Gastroesophageal sphincter (tissue), 4 donors: ENCODE measurements around the gene IQCF2. TPM values are rescaled to one million over a fixed set of nuclear protein-coding genes. Genes with fewer than 3 reads are reported as not detected.

Source experiments
- ATAC-seq: fragments of 150-250 bp; one replicate; pipeline ENCODE4 v1.9.1; 2016; ENCODE audit warnings: mild to moderate bottlenecking, moderate library complexity
- H3K27ac ChIP-seq, 4 donors: fragments of 200-600 bp; sonication (generic) in 3 of 4; 1 replicate in 3 of 4; 2 replicates in 1 of 4; pipeline ENCODE4 v1.5.1; 2016 to 2019
- H3K27me3 ChIP-seq: fragments of 200-600 bp; sonication (generic); one replicate; pipeline ENCODE4 v1.5.1; 2019
- H3K36me3 ChIP-seq, 2 donors: fragments of 200-600 bp; sonication (generic); one replicate each; pipeline ENCODE4 v1.5.1; 2019; ENCODE audit warnings: control low read depth in 1 of 2
- H3K4me1 ChIP-seq, 3 donors: fragments of 200-600 bp; sonication (generic); 1 replicate in 2 of 3; 2 replicates in 1 of 3; pipeline ENCODE4 v1.5.1; 2016 to 2019; ENCODE audit warnings: control low read depth in 2 of 3
- H3K4me3 ChIP-seq, 2 donors: fragments of 200-600 bp; sonication (generic); one replicate each; pipeline ENCODE4 v1.5.1; 2019; ENCODE audit warnings: mild to moderate bottlenecking in 1 of 2, moderate library complexity in 1 of 2
- H3K9me3 ChIP-seq, 3 donors: fragments of 200-600 bp; sonication (generic); one replicate each; pipeline ENCODE4 v1.5.1; 2017 to 2019; ENCODE audit warnings: control low read depth in 2 of 3
- CTCF ChIP-seq, 4 experiments: fragments of 200-600 bp in 2 of 4; fragments of 450-650 bp in 2 of 4; sonication (generic) in 1 of 4; IDR thresholded peaks; one replicate each; pipeline ENCODE4 v1.5.1; 2017 to 2019; ENCODE audit warnings: antibody characterized with exemption in 4 of 4, mild to moderate bottlenecking in 2 of 4, moderate library complexity in 2 of 4
- EP300 ChIP-seq: sonication (generic); formaldehyde crosslinking; IDR thresholded peaks from one replicate; pipeline ENCODE4 v1.6.1; 2017; ENCODE audit warnings: antibody characterized with exemption, mild to moderate bottlenecking
- POLR2A ChIP-seq, 2 donors: fragments of 450-650 bp; IDR thresholded peaks; one replicate each; pipeline ENCODE4 v1.6.1; 2017; ENCODE audit warnings: antibody characterized with exemption in 2 of 2, mild to moderate bottlenecking in 2 of 2, moderate library complexity in 1 of 2
- POLR2AphosphoS5 ChIP-seq: sonication (generic); formaldehyde crosslinking; IDR thresholded peaks from one replicate; pipeline ENCODE4 v1.6.1; 2017; ENCODE audit warnings: antibody characterized with exemption
- WGBS, 2 donors: methylation state at CpG; one replicate each; pipeline ENCODE4 v1.1.5; 2018; ENCODE audit warnings: low coverage in 1 of 2; 5-methylcytosine and 5-hydroxymethylcytosine counted together
- total RNA-seq, 4 donors: library from RNA; depleted of rRNA; stranded (reverse); fragments of >200 nt; gene quantifications; one replicate each; pipeline ENCODE4 v1.1.0, GENCODE V29; 2016

IQCF2 gene
- total RNA-seq, 4 donors from 2014 or later, result not detected

GRCh38 chr3:51875501-51875900 lies 14.1 kb downstream of the IQCF2 start, which contains the start of gene IQCF5:
Gene IQCF5, minus strand, starts transcription at chr3:51875601. Its CDS starts 70 bp downstream, at chr3:51875531.
- H3K36me3 ChIP-seq, result no peaks in the 10 kb centered on the region
- H3K4me1 ChIP-seq, result no peaks in the 10 kb centered on the region
- H3K27me3 ChIP-seq, result peaks cover 32% of the 10 kb centered on the region
- H3K4me3 ChIP-seq, result no peak within 1 kb of the TSS
- WGBS, 2 donors, result 83% methylated on average over 2 of the region's 4 CpGs; no CpG with 5 or more reads in 1 of the 2 donors
- no peak for ATAC-seq
- no peak for TF ChIP-seq POLR2A (IDR thresholded peaks at IDR 0.05)
- no peak for TF ChIP-seq EP300
- no peak for TF ChIP-seq CTCF (IDR thresholded peaks at IDR 0.05)
- TF ChIP-seq POLR2AphosphoS5, result no peak
- no peak within 1 kb of the TSS for H3K27ac ChIP-seq
- H3K9me3 ChIP-seq, result no peaks in the 10 kb centered on the region

GRCh38 chr3:51876186-51876585 lies 14.8 kb downstream of the IQCF2 start:
- ATAC-seq, result no peak
- 56 to 60% methylated on average over 1 to 3 of the region's 6 CpGs for WGBS, 2 donors
- H3K9me3 ChIP-seq, result no peaks in the 10 kb centered on the region
- H3K27ac ChIP-seq, result no peak overlapping the region
- peaks cover 33% of the 10 kb centered on the region for H3K27me3 ChIP-seq
- H3K4me3 ChIP-seq, result no peak overlapping the region
- no peaks in the 10 kb centered on the region for H3K4me1 ChIP-seq
- H3K36me3 ChIP-seq, result no peaks in the 10 kb centered on the region
- TF ChIP-seq CTCF (IDR thresholded peaks at IDR 0.05) (no peak), EP300 (no peak)

GRCh38 chr3:51879937-51880336 lies 18.5 kb downstream of the IQCF2 start:
- TF ChIP-seq CTCF (IDR thresholded peaks at IDR 0.05) (no peak), EP300 (no peak), POLR2AphosphoS5 (no peak), POLR2A (IDR thresholded peaks at IDR 0.05) (no peak)
- 60 to 80% methylated on average over 1 of the region's 2 CpGs for WGBS, 2 donors
- Histone ChIP-seq H3K9me3 (no peaks in the 10 kb centered on the region), H3K36me3 (no peaks in the 10 kb centered on the region), H3K4me3 (no peak overlapping the region), H3K27me3 (peaks cover 32% of the 10 kb centered on the region), H3K4me1 (no peaks in the 10 kb centered on the region), H3K27ac (no peak overlapping the region)
- ATAC-seq, result no peak

- Histone ChIP-seq H3K36me3 (no peaks in the 10 kb centered on the region), H3K9me3 (no peaks in the 10 kb centered on the region), H3K4me3 (no peak overlapping the region), H3K4me1 (no peaks in the 10 kb centered on the region), H3K27me3 (peaks cover 11% of the 10 kb centered on the region), H3K27ac (no peak overlapping the region)
- no peak for TF ChIP-seq CTCF (IDR thresholded peaks at IDR 0.05)
- TF ChIP-seq POLR2A (IDR thresholded peaks at IDR 0.05), result no peak
- no peak for TF ChIP-seq EP300
- TF ChIP-seq POLR2AphosphoS5, result no peak
- no peak for ATAC-seq
Observed at GRCh38 chr3:51886447-51886846, 25.0 kb downstream of the IQCF2 start.

GRCh38 chr3:51887620-51888019 lies 26.2 kb downstream of the IQCF2 start:
- no peak for TF ChIP-seq POLR2A (IDR thresholded peaks at IDR 0.05)
- no peak for TF ChIP-seq POLR2AphosphoS5
- no peak for TF ChIP-seq CTCF (IDR thresholded peaks at IDR 0.05)
- TF ChIP-seq EP300, result no peak
- H3K36me3 ChIP-seq, result no peaks in the 10 kb centered on the region
- no peak for ATAC-seq
- H3K4me3 ChIP-seq, result no peak overlapping the region
- peaks cover 18% of the 10 kb centered on the region for H3K27me3 ChIP-seq
- H3K9me3 ChIP-seq, result no peaks in the 10 kb centered on the region
- H3K4me1 ChIP-seq, result no peaks in the 10 kb centered on the region
- WGBS, 2 donors, result 96% methylated on average over 2 of the region's 2 CpGs; no CpG with 5 or more reads in 1 of the 2 donors
- no peak overlapping the region for H3K27ac ChIP-seq
